IMR-90 (cell line): ENCODE data around the gene ZNF292. TPM values are rescaled to one million over a fixed set of nuclear protein-coding genes. Genes with fewer than 3 reads are reported as not detected.

Experiments used
- ATAC-seq: fragments of 200-7000 bp; cut with Tn5 transposase; 2 replicates; pipeline ENCODE4 v1.9.1; 2020; ENCODE audit warnings: low read depth, mild to moderate bottlenecking, moderate library complexity
- BruUV-seq: library from RNA; stranded (reverse); fragments of 400-500 nt; replicated peaks from 2 replicates; lab custom pipeline; 2021; lab: Mats Ljungman, UMichigan
- CTCF ChIA-PET: fragments of 300-600 bp; formaldehyde crosslinking; extraction: SDS; loops from one replicate; lab custom pipeline; 2021; ENCODE audit warnings: antibody characterized with exemption; lab: Yijun Ruan, JAX
- POLR2A ChIA-PET: fragments of 300-600 bp; sonication (Branson Sonifier 250); formaldehyde crosslinking; loops from one replicate; lab custom pipeline; 2022; ENCODE audit warnings: antibody characterized with exemption; ENCODE audit not compliant: unreplicated experiment; lab: Charles Lee
- DNase-seq: peaks from one replicate; pipeline ENCODE4 v3.0.0; 2013
- H2AFZ ChIP-seq: replicated peaks from 2 replicates; pipeline ENCODE3; 2013; ENCODE audit warnings: low read length, mild to moderate bottlenecking; ENCODE audit not compliant: poor library complexity
- H2AK5ac ChIP-seq: 2 replicates; pipeline ENCODE4 v1.6.1; 2013; ENCODE audit warnings: low read depth, low read length, inconsistent platforms
- H2AK9ac ChIP-seq: replicated peaks from 2 replicates; pipeline ENCODE3; 2013; ENCODE audit warnings: mild to moderate bottlenecking, low read depth, low read length, moderate library complexity; ENCODE audit not compliant: poor library complexity
- H2BK120ac ChIP-seq: 2 replicates; pipeline ENCODE4 v1.6.1; 2013; ENCODE audit warnings: low read depth, low read length, inconsistent platforms
- H2BK15ac ChIP-seq: 3 replicates; pipeline ENCODE4 v1.6.1; 2013; ENCODE audit warnings: low read depth, low read length, inconsistent platforms
- H2BK20ac ChIP-seq: 2 replicates; pipeline ENCODE4 v1.6.1; 2013; ENCODE audit warnings: low read depth, mild to moderate bottlenecking, inconsistent platforms, low read length, moderate library complexity
- H2BK5ac ChIP-seq: 2 replicates; pipeline ENCODE4 v1.6.1; 2013; ENCODE audit warnings: mild to moderate bottlenecking, low read depth, low read length, inconsistent platforms; ENCODE audit not compliant: poor library complexity, severe bottlenecking
- H3K14ac ChIP-seq: replicated peaks from 2 replicates; pipeline ENCODE4 v1.6.1; 2013; ENCODE audit warnings: low read depth, low read length, inconsistent platforms
- H3K18ac ChIP-seq: 2 replicates; pipeline ENCODE4 v1.6.1; 2013; ENCODE audit warnings: low read depth, low read length, control low read depth
- H3K23ac ChIP-seq: 2 replicates; pipeline ENCODE4 v1.6.1; 2013; ENCODE audit warnings: low read depth, low read length, inconsistent platforms
- H3K27ac ChIP-seq: 2 replicates; pipeline ENCODE4 v1.5.1; 2013; ENCODE audit warnings: mild to moderate bottlenecking, control low read depth, low read length; ENCODE audit not compliant: insufficient read depth
- H3K27me3 ChIP-seq: 2 replicates; pipeline ENCODE4 v1.6.1; 2013; ENCODE audit warnings: low read length; ENCODE audit not compliant: control insufficient read depth, insufficient read depth
- H3K36me3 ChIP-seq: 2 replicates; pipeline ENCODE4 v1.6.1; 2013; ENCODE audit warnings: low read length, mixed read lengths; ENCODE audit not compliant: control insufficient read depth, insufficient read depth
- H3K4ac ChIP-seq: 2 replicates; pipeline ENCODE4 v1.6.1; 2013; ENCODE audit warnings: low read depth, low read length, inconsistent platforms
- H3K4me1 ChIP-seq: 2 replicates; pipeline ENCODE4 v1.6.1; 2013; ENCODE audit warnings: low read length, mixed read lengths; ENCODE audit not compliant: control insufficient read depth, insufficient read depth
- H3K4me2 ChIP-seq: 2 replicates; pipeline ENCODE4 v1.6.1; 2013; ENCODE audit warnings: low read depth, mild to moderate bottlenecking, control low read depth, low read length, moderate library complexity
- H3K4me3 ChIP-seq: 2 replicates; pipeline ENCODE4 v1.5.1; 2013; ENCODE audit warnings: low read depth, mild to moderate bottlenecking, control low read depth, low read length, moderate library complexity; ENCODE audit not compliant: insufficient read depth
- H3K56ac ChIP-seq: 2 replicates; pipeline ENCODE4 v1.6.1; 2013; ENCODE audit warnings: low read length, inconsistent platforms; ENCODE audit not compliant: insufficient read depth; ENCODE audit errors: extremely low read depth
- H3K79me1 ChIP-seq, 2 experiments: 2 replicates each; pipeline ENCODE4 v1.6.1; 2013; ENCODE audit warnings: low read length in 2 of 2, inconsistent platforms in 1 of 2, low read depth in 1 of 2
- H3K9ac ChIP-seq: 2 replicates; pipeline ENCODE4 v1.6.1; 2013; ENCODE audit warnings: low read depth, low read length, control low read depth
- H3K9me1 ChIP-seq: 2 replicates; pipeline ENCODE4 v1.6.1; 2013; ENCODE audit warnings: low read length, inconsistent platforms; ENCODE audit not compliant: insufficient read depth
- H3K9me3 ChIP-seq: 2 replicates; pipeline ENCODE4 v1.6.1; 2013; ENCODE audit warnings: low read length; ENCODE audit not compliant: control insufficient read depth, insufficient read depth
- H4K20me1 ChIP-seq: 2 replicates; pipeline ENCODE4 v1.6.1; 2013; ENCODE audit warnings: low read length, inconsistent platforms; ENCODE audit not compliant: insufficient read depth
- H4K5ac ChIP-seq: 2 replicates; pipeline ENCODE4 v1.6.1; 2013; ENCODE audit warnings: mild to moderate bottlenecking, low read depth, low read length, control low read depth
- H4K8ac ChIP-seq, 2 experiments: 2 replicates each; pipeline ENCODE4 v1.6.1; 2013; ENCODE audit warnings: low read depth in 2 of 2, low read length in 2 of 2, control low read depth in 1 of 2, inconsistent platforms in 1 of 2
- H4K91ac ChIP-seq: 2 replicates; pipeline ENCODE4 v1.6.1; 2013; ENCODE audit warnings: low read depth, low read length, inconsistent platforms; ENCODE audit not compliant: insufficient read depth
- BHLHE40 ChIP-seq: fragments of 150-350 bp; IDR thresholded peaks from 2 replicates; pipeline ENCODE4 v1.6.1; 2016; ENCODE audit warnings: mild to moderate bottlenecking, low read depth, low read length
- CEBPB ChIP-seq: IDR thresholded peaks from 2 replicates; pipeline ENCODE4 v1.6.1; 2012; ENCODE audit warnings: low read depth, low read length, improper control_type of control experiment
- CHD1 ChIP-seq: IDR thresholded peaks from 2 replicates; pipeline ENCODE4 v1.6.1; 2012; ENCODE audit warnings: low read depth, low read length, improper control_type of control experiment
- ELK1 ChIP-seq: fragments of 150-350 bp; IDR thresholded peaks from 2 replicates; pipeline ENCODE4 v1.6.1; 2016; ENCODE audit warnings: low read depth, mild to moderate bottlenecking, low read length, moderate library complexity, borderline replicate concordance
- FOS ChIP-seq: fragments of 150-350 bp; IDR thresholded peaks from 2 replicates; pipeline ENCODE4 v1.6.1; 2016; ENCODE audit warnings: low read depth, low read length
- MAZ ChIP-seq: IDR thresholded peaks from 2 replicates; pipeline ENCODE4 v1.6.1; 2012; ENCODE audit warnings: low read depth, mild to moderate bottlenecking, low read length, improper control_type of control experiment, moderate library complexity, borderline replicate concordance
- MXI1 ChIP-seq: IDR thresholded peaks from 2 replicates; pipeline ENCODE4 v1.6.1; 2012; ENCODE audit warnings: low read depth, mild to moderate bottlenecking, low read length, moderate library complexity, borderline replicate concordance
- RAD21 ChIP-seq: IDR thresholded peaks from 2 replicates; pipeline ENCODE4 v1.6.1; 2012; ENCODE audit warnings: low read length, improper control_type of control experiment
- RCOR1 ChIP-seq: IDR thresholded peaks from 2 replicates; pipeline ENCODE4 v1.6.1; 2012; ENCODE audit warnings: mild to moderate bottlenecking, low read length, improper control_type of control experiment; ENCODE audit not compliant: insufficient replicate concordance
- RFX5 ChIP-seq: IDR thresholded peaks from 2 replicates; pipeline ENCODE4 v1.8.0; 2012; ENCODE audit warnings: low read depth, mild to moderate bottlenecking, low read length, moderate library complexity
- SMC3 ChIP-seq: fragments of 150-350 bp; IDR thresholded peaks from 2 replicates; pipeline ENCODE4 v1.6.1; 2016; ENCODE audit warnings: low read depth, mild to moderate bottlenecking, antibody characterized with exemption, low read length, moderate library complexity
- WGBS, 2 experiments: methylation state at CpG; one replicate each; pipeline versions ENCODE4 v1.1.5 to v1.1.7; 2013; ENCODE audit warnings: missing lambda C conversion rate in 2 of 2; ENCODE audit not compliant: insufficient read length in 1 of 2; ENCODE audit errors: extremely low coverage in 2 of 2; 5-methylcytosine and 5-hydroxymethylcytosine counted together
- dilution Hi-C: fragments of 300-500 bp; cut with HindIII; formaldehyde crosslinking; loops from one replicate; pipeline ENCODE4 v1.14.3; 2018; ENCODE audit warnings: low sequenced_read_pairs; ENCODE audit not compliant: unreplicated experiment
- in situ Hi-C: fragments of 300-500 bp; cut with MboI; formaldehyde crosslinking; loops from 3 replicates; pipeline ENCODE4 v1.14.3; 2019; ENCODE audit warnings: low sequenced_read_pairs, inconsistent platforms, mixed read lengths
- intact Hi-C: fragments of 100-400 bp; cut with micrococcal nuclease; formaldehyde crosslinking; loops from 2 replicates; pipeline ENCODE4 v1.10.0; 2022
- polyA plus RNA-seq, 3 experiments: library from polyadenylated mRNA; depleted of rRNA; stranded (reverse); fragments of >200 nt; gene quantifications; 2 replicates each; pipeline ENCODE4 v1.2.3, GENCODE V29; 2012; ENCODE audit warnings: low replicate concordance in 1 of 3
- total RNA-seq: library from RNA; depleted of rRNA; stranded (reverse); fragments of >200 nt; gene quantifications from 2 replicates; pipeline ENCODE4 v1.2.3, GENCODE V29; 2012
- TF ChIP-seq, protein P1 (sequence below): fragments of 150-350 bp; IDR thresholded peaks from 2 replicates; pipeline ENCODE4 v1.6.1; 2017; ENCODE audit warnings: mild to moderate bottlenecking, antibody characterized with exemption, low read length, low read depth
- TF ChIP-seq, protein P2 (sequence below): conservative IDR thresholded peaks from 2 replicates; pipeline ENCODE4 v1.5.1; 2012; ENCODE audit warnings: mild to moderate bottlenecking, low read depth, low read length, improper control_type of control experiment

The ZNF292 gene
- total and polyA plus RNA-seq, 2 of the 4 experiments (the other 2 are of a cell fraction): 5.5 to 28.3 TPM

DNA sequence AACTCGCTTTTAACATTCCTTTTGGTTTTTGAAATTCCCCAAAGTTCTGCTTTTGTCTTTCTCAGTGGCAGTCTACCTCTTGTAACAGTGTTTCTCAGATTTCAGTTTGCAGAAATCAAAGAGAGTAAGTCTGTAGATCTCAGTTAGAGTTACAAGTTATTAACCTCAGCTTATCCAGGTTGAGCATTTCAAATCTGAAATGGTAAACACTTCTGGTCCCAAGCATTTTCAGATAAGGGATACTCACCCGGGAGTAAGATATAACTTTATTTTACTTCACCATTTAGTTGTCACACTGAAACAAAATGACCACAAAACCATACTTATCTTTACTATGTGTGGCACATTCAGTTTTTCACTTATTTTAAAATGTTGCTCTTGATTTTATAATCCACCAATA lies 9.8 kb downstream of the ZNF292 start:
- Histone ChIP-seq H3K9ac (no peak overlapping the region), H2BK5ac (no peak overlapping the region), H4K20me1 (peaks cover 96% of the 10 kb centered on the region), H3K9me1 (peaks cover 6% of the 10 kb centered on the region), H3K56ac (no peak overlapping the region), H4K5ac (no peak overlapping the region), H2AFZ (no peak overlapping the region), H2BK120ac (no peak overlapping the region), H2AK5ac (no peak overlapping the region), H3K23ac (no peak overlapping the region), H3K9me3 (no peaks in the 10 kb centered on the region), H2BK15ac (no peak overlapping the region), H2BK20ac (no peak overlapping the region), H4K8ac (no peak overlapping the region), H2AK9ac (no peak overlapping the region), H3K4me2 (no peak overlapping the region), H3K36me3 (peaks cover 1% of the 10 kb centered on the region; the same call in 1 of the 2 replicates), H3K27ac (no peak overlapping the region), H3K18ac (no peak overlapping the region), H3K4ac (no peak overlapping the region), H3K4me3 (no peak overlapping the region), H3K27me3 (no peaks in the 10 kb centered on the region), H3K4me1 (peaks cover 10% of the 10 kb centered on the region), H3K14ac (no peak overlapping the region), H4K91ac (no peak overlapping the region), H3K79me1 (peaks cover 3 to 56% of the 10 kb centered on the region in 2 experiments; a peak in 3 of 4 replicates)
- ATAC-seq: no peak
- BruUV-seq: no TSS peak
- WGBS, 2 experiments: no CpG with 5 or more reads among the region's 2 CpGs
- CTCF ChIA-PET: no interaction called here
- dilution Hi-C loops (no loop called here), intact Hi-C loops (loop anchor here (5.0 kb wide), 1 partner anchor 57 kb away; no protein-coding TSS in a partner anchor), in situ Hi-C loops (no loop called here)
- DNase-seq: no peak
- TF ChIP-seq SMC3 (no peak), RFX5 (no peak), BHLHE40 (no peak), FOS (no peak), ELK1 (no peak), CEBPB (no peak), RAD21 (no peak), CHD1 (no peak), MAZ (no peak), RCOR1 (no peak), MXI1 (no peak)
- TF ChIP-seq, protein P1, sequence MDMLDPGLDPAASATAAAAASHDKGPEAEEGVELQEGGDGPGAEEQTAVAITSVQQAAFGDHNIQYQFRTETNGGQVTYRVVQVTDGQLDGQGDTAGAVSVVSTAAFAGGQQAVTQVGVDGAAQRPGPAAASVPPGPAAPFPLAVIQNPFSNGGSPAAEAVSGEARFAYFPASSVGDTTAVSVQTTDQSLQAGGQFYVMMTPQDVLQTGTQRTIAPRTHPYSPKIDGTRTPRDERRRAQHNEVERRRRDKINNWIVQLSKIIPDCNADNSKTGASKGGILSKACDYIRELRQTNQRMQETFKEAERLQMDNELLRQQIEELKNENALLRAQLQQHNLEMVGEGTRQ: no peak
- TF ChIP-seq, protein P2, sequence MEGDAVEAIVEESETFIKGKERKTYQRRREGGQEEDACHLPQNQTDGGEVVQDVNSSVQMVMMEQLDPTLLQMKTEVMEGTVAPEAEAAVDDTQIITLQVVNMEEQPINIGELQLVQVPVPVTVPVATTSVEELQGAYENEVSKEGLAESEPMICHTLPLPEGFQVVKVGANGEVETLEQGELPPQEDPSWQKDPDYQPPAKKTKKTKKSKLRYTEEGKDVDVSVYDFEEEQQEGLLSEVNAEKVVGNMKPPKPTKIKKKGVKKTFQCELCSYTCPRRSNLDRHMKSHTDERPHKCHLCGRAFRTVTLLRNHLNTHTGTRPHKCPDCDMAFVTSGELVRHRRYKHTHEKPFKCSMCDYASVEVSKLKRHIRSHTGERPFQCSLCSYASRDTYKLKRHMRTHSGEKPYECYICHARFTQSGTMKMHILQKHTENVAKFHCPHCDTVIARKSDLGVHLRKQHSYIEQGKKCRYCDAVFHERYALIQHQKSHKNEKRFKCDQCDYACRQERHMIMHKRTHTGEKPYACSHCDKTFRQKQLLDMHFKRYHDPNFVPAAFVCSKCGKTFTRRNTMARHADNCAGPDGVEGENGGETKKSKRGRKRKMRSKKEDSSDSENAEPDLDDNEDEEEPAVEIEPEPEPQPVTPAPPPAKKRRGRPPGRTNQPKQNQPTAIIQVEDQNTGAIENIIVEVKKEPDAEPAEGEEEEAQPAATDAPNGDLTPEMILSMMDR: no peak
- POLR2A ChIA-PET: no interaction called here
